HepG2 (cell line): ENCODE data around the gene CEBPZOS. TPM values are rescaled to one million over a fixed set of nuclear protein-coding genes. Genes with fewer than 3 reads are reported as not detected.

Experiments
- ATAC-seq: fragments of 200-7000 bp; cut with Tn5 transposase; 3 replicates; pipeline ENCODE4 v1.9.1; 2020; ENCODE audit warnings: mild to moderate bottlenecking, moderate library complexity
- BruUV-seq: library from RNA; stranded (reverse); fragments of 400-500 nt; replicated peaks from 2 replicates; lab custom pipeline; 2021; lab: Mats Ljungman, UMichigan
- CTCF ChIA-PET: fragments of 300-600 bp; formaldehyde crosslinking; extraction: SDS; loops from one replicate; lab custom pipeline; 2021; ENCODE audit warnings: low total read pairs, inconsistent platforms, low intra/inter-chr PET ratio; lab: Yijun Ruan, JAX
- POLR2A ChIA-PET: fragments of 350-600 bp; sonication (Branson Sonifier 250); formaldehyde crosslinking; loops from one replicate; lab custom pipeline; 2020; ENCODE audit warnings: antibody characterized with exemption, inconsistent platforms; lab: Yijun Ruan, JAX
- DNase-seq: peaks from one replicate; pipeline ENCODE4 v3.0.0-alpha.2; 2015; ENCODE audit warnings: low spot score
- FAIRE-seq: peaks from 3 replicates; lab custom pipeline; 2011; peaks lifted over from hg19 to GRCh38; lab: Jason Lieb, UNC
- H2AFZ ChIP-seq: one replicate; pipeline ENCODE4 v1.6.1; 2011; ENCODE audit warnings: low read length, inconsistent platforms
- H3K27ac ChIP-seq: fragments of 300-600 bp; 3 replicates; pipeline ENCODE4 v1.8.0; 2011; ENCODE audit warnings: mixed run types, mild to moderate bottlenecking, mixed read lengths, low read length, inconsistent platforms; ENCODE audit not compliant: insufficient read depth; ENCODE audit errors: extremely low read length
- H3K27me3 ChIP-seq, 2 experiments: fragments of 200-600 bp in 1 of 2; 2 replicates in 1 of 2; 3 replicates in 1 of 2; pipeline versions ENCODE4 v1.6.0 to v1.8.0; 2011; ENCODE audit warnings: low read length in 2 of 2, mild to moderate bottlenecking in 2 of 2, moderate library complexity in 2 of 2, inconsistent platforms in 1 of 2; ENCODE audit not compliant: insufficient read depth in 2 of 2, control insufficient read depth in 1 of 2
- H3K36me3 ChIP-seq, 2 experiments: fragments of 200-600 bp in 1 of 2; replicated peaks in 1 of 2; 2 replicates in 1 of 2; 3 replicates in 1 of 2; pipeline versions ENCODE4 v1.5.1 to v1.8.0; 2011; ENCODE audit warnings: low read length in 2 of 2, inconsistent platforms in 1 of 2; ENCODE audit not compliant: insufficient read depth in 2 of 2, control insufficient read depth in 1 of 2
- H3K4me1 ChIP-seq: 2 replicates; pipeline ENCODE4 v1.5.1; 2012; ENCODE audit warnings: low read length, inconsistent platforms; ENCODE audit not compliant: insufficient read depth
- H3K4me2 ChIP-seq: 2 replicates; pipeline ENCODE4 v1.6.0; 2011; ENCODE audit warnings: low read depth, low read length, inconsistent platforms
- H3K4me3 ChIP-seq, 3 experiments: fragments of 200-600 bp in 1 of 3; sonication (generic), shearing (Covaris generic) in 1 of 3; replicated peaks in 1 of 3; 2 replicates each; pipeline ENCODE4 v1.5.1; 2011 to 2016; ENCODE audit warnings: low read length in 3 of 3, inconsistent platforms in 2 of 3, low read depth in 2 of 3, mild to moderate bottlenecking in 2 of 3, control low read depth in 1 of 3, mixed read lengths in 1 of 3; ENCODE audit not compliant: insufficient read depth in 1 of 3
- H3K79me2 ChIP-seq: one replicate; pipeline ENCODE4 v1.6.1; 2011; ENCODE audit warnings: low read length, inconsistent platforms; ENCODE audit not compliant: insufficient read depth
- H3K9ac ChIP-seq: 2 replicates; pipeline ENCODE4 v1.6.0; 2011; ENCODE audit warnings: mild to moderate bottlenecking, low read depth, low read length, inconsistent platforms; ENCODE audit not compliant: insufficient read depth
- H3K9me3 ChIP-seq: 2 replicates; pipeline ENCODE4 v1.5.1; 2012; ENCODE audit warnings: mild to moderate bottlenecking, low read length
- H4K20me1 ChIP-seq: 2 replicates; pipeline ENCODE4 v1.6.0; 2011; ENCODE audit warnings: inconsistent platforms, mild to moderate bottlenecking, low read length, moderate library complexity; ENCODE audit not compliant: insufficient read depth
- ARNT ChIP-seq: fragments of 450-650 bp; IDR thresholded peaks from 2 replicates; pipeline ENCODE4 v1.6.1; 2017
- NFE2 ChIP-seq: sonication (generic); formaldehyde crosslinking; IDR thresholded peaks from 2 replicates; pipeline ENCODE4 v1.4.0; 2020; ENCODE audit warnings: missing genetic modification reagents
- SP5 ChIP-seq: IDR thresholded peaks from 2 replicates; pipeline ENCODE4 v1.6.1; 2016; ENCODE audit warnings: low read depth, borderline replicate concordance
- WGBS: methylation state at CpG from one replicate; pipeline ENCODE4 v1.1.6; 2017; ENCODE audit warnings: low lambda C conversion rate; 5-methylcytosine and 5-hydroxymethylcytosine counted together
- in situ Hi-C: cut with HindIII; loops from 2 replicates; pipeline ENCODE4 v1.10.0; 2017; ENCODE audit warnings: low pct_unique_long_range_greater_than_20kb; ENCODE audit not compliant: extremely low pct_ligation_motif_present
- intact Hi-C: fragments of 100-400 bp; cut with micrococcal nuclease; formaldehyde crosslinking; loops from one replicate; pipeline ENCODE4 v1.10.0; 2022; ENCODE audit not compliant: unreplicated experiment
- polyA plus RNA-seq, 8 experiments: library from polyadenylated mRNA; depleted of rRNA in 3 of 8; stranded (reverse) in 7 of 8; unstranded in 1 of 8; fragments of >200 nt; fragmentation: Illumina TruSeq in 4 of 8; extraction: Trizol in 4 of 8; gene quantifications; 2 replicates each; pipeline versions ENCODE4 v1.2.1 to v1.2.3, GENCODE V29; 2011 to 2016; ENCODE audit warnings: low read depth in 4 of 8, missing spikeins in 1 of 8, mixed read lengths in 1 of 8; ENCODE audit not compliant: insufficient read depth in 1 of 8
- total RNA-seq, 5 experiments: library from RNA; depleted of rRNA; stranded (reverse); fragments of >200 nt; fragmentation: Illumina TruSeq; extraction: Trizol; gene quantifications; 2 replicates each; pipeline ENCODE4 v1.2.3, GENCODE V29; 2016; ENCODE audit warnings: low read depth in 1 of 5
- TF ChIP-seq, protein P1 (sequence below), 2 experiments: fragments of 450-650 bp in 1 of 2; sonication (generic) in 1 of 2; formaldehyde crosslinking in 1 of 2; IDR thresholded peaks; 2 replicates each; pipeline versions ENCODE4 v1.6.1 to v1.8.0; 2016 to 2022; ENCODE audit warnings: antibody characterized with exemption in 1 of 2, mild to moderate bottlenecking in 1 of 2, missing genetic modification reagents in 1 of 2

CEBPZOS gene
- total and polyA plus RNA-seq, 2 of the 13 experiments (the other 11 are each of a cell fraction or from before 2014, with no cell fraction given): 18.6 to 44.7 TPM

DNA sequence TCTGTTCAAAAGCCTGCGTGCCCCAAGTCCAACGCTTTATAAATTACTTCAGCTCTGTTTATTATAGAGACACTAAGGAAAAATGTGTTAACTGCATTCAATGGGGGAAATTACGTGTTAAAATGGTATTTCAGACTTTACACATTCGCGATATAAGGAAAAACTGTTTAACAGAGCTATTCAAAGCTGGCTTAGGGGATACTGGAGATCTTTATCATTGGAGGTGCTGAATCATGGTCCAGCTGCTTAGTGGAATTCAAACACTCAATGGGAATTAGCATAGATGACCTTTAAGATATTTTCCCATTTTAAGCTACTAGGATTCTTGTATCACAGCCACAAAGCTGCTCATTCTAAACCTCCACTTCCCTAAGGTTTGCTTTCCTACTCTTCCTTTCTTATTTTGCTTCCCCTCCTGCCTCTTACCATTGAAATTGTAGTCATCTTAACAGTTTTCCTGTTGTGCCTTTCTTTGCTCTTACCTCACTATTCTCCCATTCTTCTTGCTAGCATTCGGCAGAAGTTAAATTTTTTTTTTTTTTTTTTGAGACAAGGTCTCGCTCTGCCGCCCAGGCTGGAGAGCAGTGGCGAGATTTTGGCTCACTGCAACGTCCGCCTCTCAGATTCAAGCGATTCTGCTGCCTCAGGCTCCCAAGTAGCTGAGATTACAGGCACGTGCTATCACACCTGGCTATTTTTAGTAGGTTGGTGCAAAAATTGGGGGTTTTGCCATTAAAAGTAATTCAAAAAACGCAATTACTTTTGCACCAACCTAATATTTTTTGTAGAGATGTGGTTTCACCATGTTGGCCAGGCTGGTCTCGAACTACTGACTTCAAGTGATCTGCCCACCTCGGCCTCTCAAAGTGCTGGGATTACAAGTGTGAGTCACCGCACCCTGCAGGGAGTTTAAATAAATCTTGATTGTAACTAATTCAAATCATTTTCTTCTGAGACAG is 14.3 kb upstream of the CEBPZOS start:
- CTCF ChIA-PET: no interaction called here
- H2AFZ ChIP-seq: no peak overlapping the region

More for the DNA sequence above, 14.3 kb upstream of the CEBPZOS start:
- no peaks in the 10 kb centered on the region for H3K79me2 ChIP-seq
- in situ Hi-C loops (no loop called here), intact Hi-C loops (no loop called here)
- ATAC-seq (no peak), DNase-seq (no peak), FAIRE-seq (no peak)
- H3K4me2 ChIP-seq: no peak overlapping the region
- H4K20me1 ChIP-seq: no peaks in the 10 kb centered on the region
- no peaks in the 10 kb centered on the region for H3K9me3 ChIP-seq
- H3K36me3 ChIP-seq: no peaks in the 10 kb centered on the region
- H3K9ac ChIP-seq: no peak overlapping the region
- TF ChIP-seq NFE2 (CRISPR knock-in tag): peak; percentile 78
- TF ChIP-seq SP5 (CRISPR knock-in tag): no peak
- TF ChIP-seq ARNT: no peak
- TF ChIP-seq, protein P1, sequence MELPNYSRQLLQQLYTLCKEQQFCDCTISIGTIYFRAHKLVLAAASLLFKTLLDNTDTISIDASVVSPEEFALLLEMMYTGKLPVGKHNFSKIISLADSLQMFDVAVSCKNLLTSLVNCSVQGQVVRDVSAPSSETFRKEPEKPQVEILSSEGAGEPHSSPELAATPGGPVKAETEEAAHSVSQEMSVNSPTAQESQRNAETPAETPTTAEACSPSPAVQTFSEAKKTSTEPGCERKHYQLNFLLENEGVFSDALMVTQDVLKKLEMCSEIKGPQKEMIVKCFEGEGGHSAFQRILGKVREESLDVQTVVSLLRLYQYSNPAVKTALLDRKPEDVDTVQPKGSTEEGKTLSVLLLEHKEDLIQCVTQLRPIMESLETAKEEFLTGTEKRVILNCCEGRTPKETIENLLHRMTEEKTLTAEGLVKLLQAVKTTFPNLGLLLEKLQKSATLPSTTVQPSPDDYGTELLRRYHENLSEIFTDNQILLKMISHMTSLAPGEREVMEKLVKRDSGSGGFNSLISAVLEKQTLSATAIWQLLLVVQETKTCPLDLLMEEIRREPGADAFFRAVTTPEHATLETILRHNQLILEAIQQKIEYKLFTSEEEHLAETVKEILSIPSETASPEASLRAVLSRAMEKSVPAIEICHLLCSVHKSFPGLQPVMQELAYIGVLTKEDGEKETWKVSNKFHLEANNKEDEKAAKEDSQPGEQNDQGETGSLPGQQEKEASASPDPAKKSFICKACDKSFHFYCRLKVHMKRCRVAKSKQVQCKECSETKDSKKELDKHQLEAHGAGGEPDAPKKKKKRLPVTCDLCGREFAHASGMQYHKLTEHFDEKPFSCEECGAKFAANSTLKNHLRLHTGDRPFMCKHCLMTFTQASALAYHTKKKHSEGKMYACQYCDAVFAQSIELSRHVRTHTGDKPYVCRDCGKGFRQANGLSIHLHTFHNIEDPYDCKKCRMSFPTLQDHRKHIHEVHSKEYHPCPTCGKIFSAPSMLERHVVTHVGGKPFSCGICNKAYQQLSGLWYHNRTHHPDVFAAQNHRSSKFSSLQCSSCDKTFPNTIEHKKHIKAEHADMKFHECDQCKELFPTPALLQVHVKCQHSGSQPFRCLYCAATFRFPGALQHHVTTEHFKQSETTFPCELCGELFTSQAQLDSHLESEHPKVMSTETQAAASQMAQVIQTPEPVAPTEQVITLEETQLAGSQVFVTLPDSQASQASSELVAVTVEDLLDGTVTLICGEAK (IDR thresholded peaks at IDR 0.05): peak; percentile 69
- TF ChIP-seq, protein P1 (CRISPR knock-in tag; IDR thresholded peaks at IDR 0.05): no peak
- no peak overlapping the region for H3K4me3 ChIP-seq
- POLR2A ChIA-PET: interaction anchor here (0.8 kb wide), 1 partner anchor 25 kb away, joined by 3 read pairs; the partner anchor contains the start of gene EIF2AK2
- no peak overlapping the region for H3K27ac ChIP-seq
- peaks cover 7% of the 10 kb centered on the region for H3K4me1 ChIP-seq
- BruUV-seq: no TSS peak
- 50% methylated on average over 17 of the region's 17 CpGs for WGBS
- peaks cover 1 to 12% of the 10 kb centered on the region in 2 experiments; a peak in 3 of 5 replicates for H3K27me3 ChIP-seq
